Heart left ventricle (tissue), 16 donors: ENCODE results near the gene MGP. TPM values are rescaled to one million over a fixed set of nuclear protein-coding genes. Genes with fewer than 3 reads are reported as not detected.
A peak's percentile ranks its signal among the peaks of the same experiment; 100 is the strongest.

Source experiments
- ATAC-seq, 4 donors: fragments of 200-7000 bp; cut with Tn5 transposase; one replicate each; pipeline ENCODE4 v1.9.1; 2020 to 2022; ENCODE audit warnings: moderate library complexity in 4 of 4, mild to moderate bottlenecking in 3 of 4, moderate number of reproducible peaks in 1 of 4
- DNase-seq, 5 donors: peaks; one replicate each; pipeline ENCODE4 v3.0.0-alpha.2; 2020
- H3K27ac ChIP-seq, 12 donors: fragments of 200-600 bp; sonication (generic) in 4 of 12; one replicate each; pipeline versions ENCODE4 v1.5.0 to v1.8.0; 2016 to 2022; ENCODE audit warnings: mild to moderate bottlenecking in 2 of 12
- H3K27me3 ChIP-seq, 9 donors: fragments of 200-600 bp; sonication (generic) in 2 of 9; one replicate each; pipeline versions ENCODE4 v1.5.1 to v1.8.0; 2016 to 2022; ENCODE audit warnings: mild to moderate bottlenecking in 3 of 9
- H3K36me3 ChIP-seq, 9 donors: fragments of 200-600 bp; sonication (generic) in 2 of 9; one replicate each; pipeline versions ENCODE4 v1.5.0 to v1.8.0; 2018 to 2022; ENCODE audit warnings: mild to moderate bottlenecking in 2 of 9
- H3K4me1 ChIP-seq, 12 donors: fragments of 200-600 bp; sonication (generic) in 4 of 12; one replicate each; pipeline versions ENCODE4 v1.5.0 to v1.8.0; 2016 to 2022; ENCODE audit warnings: mild to moderate bottlenecking in 3 of 12
- H3K4me3 ChIP-seq, 12 donors: fragments of 200-600 bp; sonication (generic) in 4 of 12; one replicate each; pipeline versions ENCODE4 v1.5.0 to v1.8.0; 2017 to 2022; ENCODE audit warnings: mild to moderate bottlenecking in 9 of 12, moderate library complexity in 4 of 12
- H3K9me3 ChIP-seq, 12 donors: fragments of 200-600 bp; sonication (generic) in 4 of 12; one replicate each; pipeline versions ENCODE4 v1.5.0 to v1.8.0; 2016 to 2022; ENCODE audit warnings: mild to moderate bottlenecking in 1 of 12
- CTCF ChIP-seq, 12 donors: fragments of 200-600 bp; sonication (generic) in 4 of 12; IDR thresholded peaks; one replicate each; pipeline versions ENCODE4 v1.5.0 to v1.8.0; 2018 to 2022; ENCODE audit warnings: antibody characterized with exemption in 12 of 12, mild to moderate bottlenecking in 5 of 12
- POLR2A ChIP-seq, 2 donors: fragments of 450-650 bp; IDR thresholded peaks; one replicate each; pipeline ENCODE4 v1.6.1; 2017; ENCODE audit warnings: antibody characterized with exemption in 2 of 2, mild to moderate bottlenecking in 2 of 2, moderate library complexity in 2 of 2
- WGBS, 4 donors: extraction: QIAGEN DNeasy Blood & Tissue Kit in 2 of 4; methylation state at CpG; one replicate each; pipeline versions ENCODE4 v1.1.5 to v1.1.7; 2013 to 2018; 5-methylcytosine and 5-hydroxymethylcytosine counted together
- intact Hi-C, 10 donors: fragments of 100-400 bp; cut with DNase I; formaldehyde crosslinking; loops; one replicate each; pipeline versions ENCODE4 v1.11.1 to v1.14.2; 2022
- polyA plus RNA-seq, 2 donors: library from polyadenylated mRNA; stranded (reverse); fragments of 200-250 nt; gene quantifications; one replicate each; pipeline ENCODE4 v1.2.3, GENCODE V29; 2013
- total RNA-seq, 9 donors: library from RNA; depleted of rRNA in 2 of 9; stranded (reverse); fragments of >200 nt in 2 of 9; fragmentation: NEBNext Ultra II Directional in 3 of 9; extraction: Animal tissue kit (Norgen Biotek cat#: 25700) in 3 of 9; gene quantifications; one replicate each; pipeline versions ENCODE4 v1.1.0 to v1.2.4, GENCODE V29; 2016 to 2023
- donor health status: ischemic (EF 13 %, LVEDD 7.1; RV severe dilation, severe dysfunction).
- donor health status: healthy with polysubstance abuse.
- donor health status: DM: no; HTN: yes; CAD: no.
- donor health status: DM: no; HTN: no; CAD: no.
- donor health status: ischemic (EF 25% LVEDD 6.9; RV normal size, moderate dysfunction).
- donor health status: ischemic (EF 25% LVEDD 5.7; RV mildly dilated, moderate dysfunction).
- donor health status: healthy.
- donor health status: DM: yes; HTN: yes; CAD: no.
- donor health status: ischemic (EF 35%, LVEDD 5.7; RV mildly dilated, moderate dysfunction).
- donor health status: nonischemic (EF 11% LVEDD 7.7; RV severe dilation, severe dysfunction).
- donor health status: DM: yes; HTN: yes; CAD: no.
- donor health status: PGD.
- donor health status: ischemic (EF 29% LVEDD 5.4; RV normal size, mild dysfunction).
- donor health status: nonischemic (EF 23%, LVEDD 6.1; RV moderate dilation, normal function).

The MGP gene
- total and polyA plus RNA-seq, 11 donors = 142 to 651 (median 255) TPM

GRCh38 chr12:14910090-14910915 is 24.6 kb upstream of the MGP start:
- no peak for ATAC-seq
- 85 to 92% (median 89%) methylated on average over 5 of the region's 5 CpGs for WGBS, 4 donors
- Histone ChIP-seq H3K9me3 (no peaks in the 10 kb centered on the region), H3K4me1 (peaks cover 0 to 19% (median 10%) of the 10 kb centered on the region in 12 donors), H3K4me3 (no peak overlapping the region), H3K27me3 (no peaks in the 10 kb centered on the region), H3K27ac (no peak overlapping the region), H3K36me3 (peaks cover 0 to 21% (median 0%) of the 10 kb centered on the region in 9 donors)
- TF ChIP-seq POLR2A (IDR thresholded peaks at IDR 0.05) = no peak
- TF ChIP-seq CTCF (IDR thresholded peaks at IDR 0.05) = no peak
- intact Hi-C loops = loop anchor here in 1 of 10 donors (5.0 kb wide), 1 partner anchor 37 kb away; no protein-coding TSS in a partner anchor
- no peak for DNase-seq

- Histone ChIP-seq H3K36me3 (no peaks in the 10 kb centered on the region), H3K27ac (no peak overlapping the region), H3K9me3 (no peaks in the 10 kb centered on the region), H3K4me3 (no peak overlapping the region), H3K4me1 (peaks cover 0 to 36% (median 23%) of the 10 kb centered on the region in 12 donors), H3K27me3 (no peaks in the 10 kb centered on the region)
- ATAC-seq (no peak), DNase-seq (no peak)
- intact Hi-C loops = loop anchor here in 2 of 10 donors (5.0 kb wide), 2 partner anchors 34 to 54 kb away; partner anchors contain the start of gene ARHGDIB (in 1 of the 2)
- 93 to 100% (median 97%) methylated on average over 1 of the region's 1 CpG for WGBS, 4 donors
- TF ChIP-seq POLR2A (IDR thresholded peaks at IDR 0.05) (no peak), CTCF (IDR thresholded peaks at IDR 0.05) (no peak)
Observed at GRCh38 chr12:14907953-14908352, 22.3 kb upstream of the MGP start.

GRCh38 chr12:14906114-14906513 is 20.5 kb upstream of the MGP start:
- no peaks in the 10 kb centered on the region for H3K36me3 ChIP-seq
- H3K9me3 ChIP-seq = no peaks in the 10 kb centered on the region
- no peaks in the 10 kb centered on the region for H3K27me3 ChIP-seq
- peaks cover 0 to 52% (median 33%) of the 10 kb centered on the region in 12 donors for H3K4me1 ChIP-seq
- WGBS, 4 donors = 78 to 85% (median 82%) methylated on average over 5 of the region's 5 CpGs
- no peak for TF ChIP-seq CTCF (IDR thresholded peaks at IDR 0.05)
- TF ChIP-seq POLR2A (IDR thresholded peaks at IDR 0.05) = no peak
- ATAC-seq (no peak), DNase-seq (no peak)
- intact Hi-C loops = loop anchor here in 2 of 10 donors (5.0 kb wide), 2 partner anchors 36 to 56 kb away; partner anchors contain the start of gene ARHGDIB (in 1 of the 2)
- no peak overlapping the region for H3K4me3 ChIP-seq
- peak overlapping the region; percentile 33 to 79 (median 67) for H3K27ac ChIP-seq
